H1 (cell line): ENCODE results near the gene RAB26. TPM values are rescaled to one million over a fixed set of nuclear protein-coding genes. Genes with fewer than 3 reads are reported as not detected.

Source experiments
- CBX8 ChIP-seq: fragments of 300-800, 300-1000 bp; sonication (generic); IDR thresholded peaks from 2 replicates; pipeline ENCODE4 v1.7.1; 2016; ENCODE audit warnings: low read depth, low read length, borderline replicate concordance
- EGR1 ChIP-seq: IDR thresholded peaks from 2 replicates; pipeline ENCODE4 v1.6.1; 2011; ENCODE audit warnings: low read depth, low read length, borderline replicate concordance
- HDAC2 ChIP-seq, 2 experiments: fragments of 300-600 bp in 1 of 2; sonication (generic) in 1 of 2; IDR thresholded peaks; 2 replicates each; pipeline ENCODE4 v1.6.1; 2011 to 2012; ENCODE audit warnings: low read depth in 2 of 2, low read length in 2 of 2, mild to moderate bottlenecking in 2 of 2, moderate library complexity in 2 of 2, borderline replicate concordance in 1 of 2, inconsistent platforms in 1 of 2
- MAFK ChIP-seq: IDR thresholded peaks from 2 replicates; pipeline ENCODE4 v1.6.1; 2012; ENCODE audit warnings: low read depth, mild to moderate bottlenecking, improper control_type of control experiment, low read length
- POU5F1 ChIP-seq: IDR thresholded peaks from 2 replicates; pipeline ENCODE4 v1.6.1; 2011; ENCODE audit warnings: low read depth, mild to moderate bottlenecking, low read length, moderate library complexity
- SUZ12 ChIP-seq: fragments of 200-600 bp; sonication (generic); IDR thresholded peaks from 2 replicates; pipeline ENCODE4 v1.6.1; 2012; ENCODE audit warnings: mild to moderate bottlenecking, inconsistent platforms, low read length, moderate library complexity, mixed read lengths
- TCF12 ChIP-seq: IDR thresholded peaks from 2 replicates; pipeline ENCODE4 v1.6.1; 2011; ENCODE audit warnings: low read depth, mild to moderate bottlenecking, low read length
- polyA plus RNA-seq, 7 experiments: library from polyadenylated mRNA; depleted of rRNA in 3 of 7; stranded (reverse) in 5 of 7; unstranded in 2 of 7; fragments of >200 nt in 5 of 7; fragments of 200-250 nt in 2 of 7; gene quantifications; 1 replicate in 5 of 7; 2 replicates in 1 of 7; 4 replicates in 1 of 7; pipeline versions ENCODE4 v1.2.1 to v1.2.3, GENCODE V29; 2011 to 2013; ENCODE audit warnings: missing spikeins in 2 of 7, mixed read lengths in 2 of 7
- total RNA-seq: library from RNA; stranded (reverse); fragmentation: NEBNext Ultra II Directional; extraction: Animal tissue kit (Norgen Biotek cat#: 25700); gene quantifications from 2 replicates; pipeline ENCODE4 v1.2.1, GENCODE V29; 2021
- TF ChIP-seq, protein P1 (sequence below): fragments of 300-600 bp; sonication (generic); IDR thresholded peaks from 2 replicates; pipeline ENCODE4 v1.7.1; 2012; ENCODE audit warnings: low read length, moderate library complexity, mild to moderate bottlenecking, inconsistent platforms; ENCODE audit not compliant: insufficient replicate concordance

Gene RAB26
- total and polyA plus RNA-seq, 2 of the 8 experiments (the other 6 are each of a cell fraction or from before 2014, with no cell fraction given), result 4.3 to 5.4 TPM

GRCh38 chr16:2142942-2143877, 5.2 kb upstream of the RAB26 start (continued):
- TF ChIP-seq, protein P1, sequence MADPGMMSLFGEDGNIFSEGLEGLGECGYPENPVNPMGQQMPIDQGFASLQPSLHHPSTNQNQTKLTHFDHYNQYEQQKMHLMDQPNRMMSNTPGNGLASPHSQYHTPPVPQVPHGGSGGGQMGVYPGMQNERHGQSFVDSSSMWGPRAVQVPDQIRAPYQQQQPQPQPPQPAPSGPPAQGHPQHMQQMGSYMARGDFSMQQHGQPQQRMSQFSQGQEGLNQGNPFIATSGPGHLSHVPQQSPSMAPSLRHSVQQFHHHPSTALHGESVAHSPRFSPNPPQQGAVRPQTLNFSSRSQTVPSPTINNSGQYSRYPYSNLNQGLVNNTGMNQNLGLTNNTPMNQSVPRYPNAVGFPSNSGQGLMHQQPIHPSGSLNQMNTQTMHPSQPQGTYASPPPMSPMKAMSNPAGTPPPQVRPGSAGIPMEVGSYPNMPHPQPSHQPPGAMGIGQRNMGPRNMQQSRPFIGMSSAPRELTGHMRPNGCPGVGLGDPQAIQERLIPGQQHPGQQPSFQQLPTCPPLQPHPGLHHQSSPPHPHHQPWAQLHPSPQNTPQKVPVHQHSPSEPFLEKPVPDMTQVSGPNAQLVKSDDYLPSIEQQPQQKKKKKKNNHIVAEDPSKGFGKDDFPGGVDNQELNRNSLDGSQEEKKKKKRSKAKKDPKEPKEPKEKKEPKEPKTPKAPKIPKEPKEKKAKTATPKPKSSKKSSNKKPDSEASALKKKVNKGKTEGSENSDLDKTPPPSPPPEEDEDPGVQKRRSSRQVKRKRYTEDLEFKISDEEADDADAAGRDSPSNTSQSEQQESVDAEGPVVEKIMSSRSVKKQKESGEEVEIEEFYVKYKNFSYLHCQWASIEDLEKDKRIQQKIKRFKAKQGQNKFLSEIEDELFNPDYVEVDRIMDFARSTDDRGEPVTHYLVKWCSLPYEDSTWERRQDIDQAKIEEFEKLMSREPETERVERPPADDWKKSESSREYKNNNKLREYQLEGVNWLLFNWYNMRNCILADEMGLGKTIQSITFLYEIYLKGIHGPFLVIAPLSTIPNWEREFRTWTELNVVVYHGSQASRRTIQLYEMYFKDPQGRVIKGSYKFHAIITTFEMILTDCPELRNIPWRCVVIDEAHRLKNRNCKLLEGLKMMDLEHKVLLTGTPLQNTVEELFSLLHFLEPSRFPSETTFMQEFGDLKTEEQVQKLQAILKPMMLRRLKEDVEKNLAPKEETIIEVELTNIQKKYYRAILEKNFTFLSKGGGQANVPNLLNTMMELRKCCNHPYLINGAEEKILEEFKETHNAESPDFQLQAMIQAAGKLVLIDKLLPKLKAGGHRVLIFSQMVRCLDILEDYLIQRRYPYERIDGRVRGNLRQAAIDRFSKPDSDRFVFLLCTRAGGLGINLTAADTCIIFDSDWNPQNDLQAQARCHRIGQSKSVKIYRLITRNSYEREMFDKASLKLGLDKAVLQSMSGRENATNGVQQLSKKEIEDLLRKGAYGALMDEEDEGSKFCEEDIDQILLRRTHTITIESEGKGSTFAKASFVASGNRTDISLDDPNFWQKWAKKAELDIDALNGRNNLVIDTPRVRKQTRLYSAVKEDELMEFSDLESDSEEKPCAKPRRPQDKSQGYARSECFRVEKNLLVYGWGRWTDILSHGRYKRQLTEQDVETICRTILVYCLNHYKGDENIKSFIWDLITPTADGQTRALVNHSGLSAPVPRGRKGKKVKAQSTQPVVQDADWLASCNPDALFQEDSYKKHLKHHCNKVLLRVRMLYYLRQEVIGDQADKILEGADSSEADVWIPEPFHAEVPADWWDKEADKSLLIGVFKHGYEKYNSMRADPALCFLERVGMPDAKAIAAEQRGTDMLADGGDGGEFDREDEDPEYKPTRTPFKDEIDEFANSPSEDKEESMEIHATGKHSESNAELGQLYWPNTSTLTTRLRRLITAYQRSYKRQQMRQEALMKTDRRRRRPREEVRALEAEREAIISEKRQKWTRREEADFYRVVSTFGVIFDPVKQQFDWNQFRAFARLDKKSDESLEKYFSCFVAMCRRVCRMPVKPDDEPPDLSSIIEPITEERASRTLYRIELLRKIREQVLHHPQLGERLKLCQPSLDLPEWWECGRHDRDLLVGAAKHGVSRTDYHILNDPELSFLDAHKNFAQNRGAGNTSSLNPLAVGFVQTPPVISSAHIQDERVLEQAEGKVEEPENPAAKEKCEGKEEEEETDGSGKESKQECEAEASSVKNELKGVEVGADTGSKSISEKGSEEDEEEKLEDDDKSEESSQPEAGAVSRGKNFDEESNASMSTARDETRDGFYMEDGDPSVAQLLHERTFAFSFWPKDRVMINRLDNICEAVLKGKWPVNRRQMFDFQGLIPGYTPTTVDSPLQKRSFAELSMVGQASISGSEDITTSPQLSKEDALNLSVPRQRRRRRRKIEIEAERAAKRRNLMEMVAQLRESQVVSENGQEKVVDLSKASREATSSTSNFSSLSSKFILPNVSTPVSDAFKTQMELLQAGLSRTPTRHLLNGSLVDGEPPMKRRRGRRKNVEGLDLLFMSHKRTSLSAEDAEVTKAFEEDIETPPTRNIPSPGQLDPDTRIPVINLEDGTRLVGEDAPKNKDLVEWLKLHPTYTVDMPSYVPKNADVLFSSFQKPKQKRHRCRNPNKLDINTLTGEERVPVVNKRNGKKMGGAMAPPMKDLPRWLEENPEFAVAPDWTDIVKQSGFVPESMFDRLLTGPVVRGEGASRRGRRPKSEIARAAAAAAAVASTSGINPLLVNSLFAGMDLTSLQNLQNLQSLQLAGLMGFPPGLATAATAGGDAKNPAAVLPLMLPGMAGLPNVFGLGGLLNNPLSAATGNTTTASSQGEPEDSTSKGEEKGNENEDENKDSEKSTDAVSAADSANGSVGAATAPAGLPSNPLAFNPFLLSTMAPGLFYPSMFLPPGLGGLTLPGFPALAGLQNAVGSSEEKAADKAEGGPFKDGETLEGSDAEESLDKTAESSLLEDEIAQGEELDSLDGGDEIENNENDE, result no peak
- TF ChIP-seq POU5F1, result no peak
- TF ChIP-seq SUZ12, result no peak
- TF ChIP-seq MAFK, result no peak
- TF ChIP-seq EGR1, result no peak
- TF ChIP-seq HDAC2 (IDR thresholded peaks at IDR 0.05; ENCODE audit: borderline replicate concordance in 1 of 2, low read depth in 2 of 2, low read length in 2 of 2), result no peak
- no peak for TF ChIP-seq TCF12
- TF ChIP-seq CBX8, result no peak
- TF ChIP-seq, all 59 proteins: peak for 0
